Muscle layer of colon (tissue), 2 donors: ENCODE data around the gene ME3.
"Not testable (repeated sequence)": the region's sequence is repeated elsewhere in the genome, so short reads cannot be mapped to it uniquely, and the experiment has no call there.

Source experiments
- H3K27ac ChIP-seq: one replicate; pipeline ENCODE4 v1.7.0; 2013; ENCODE audit warnings: low read depth, mild to moderate bottlenecking, low read length, moderate library complexity
- H3K27me3 ChIP-seq, 2 donors: one replicate each; pipeline ENCODE4 v1.7.0; 2013; ENCODE audit warnings: low read length in 2 of 2, mild to moderate bottlenecking in 2 of 2; ENCODE audit not compliant: insufficient read depth in 2 of 2, control insufficient read depth in 1 of 2
- H3K36me3 ChIP-seq: one replicate; pipeline ENCODE4 v1.7.0; 2013; ENCODE audit warnings: mild to moderate bottlenecking, low read length; ENCODE audit not compliant: insufficient read depth
- H3K4me1 ChIP-seq: one replicate; pipeline ENCODE4 v1.7.0; 2013; ENCODE audit warnings: mild to moderate bottlenecking, low read length; ENCODE audit not compliant: insufficient read depth
- H3K4me3 ChIP-seq, 2 donors: one replicate each; pipeline ENCODE4 v1.7.0; 2013; ENCODE audit warnings: low read length in 2 of 2, low read depth in 1 of 2, mild to moderate bottlenecking in 1 of 2, moderate library complexity in 1 of 2
- H3K9ac ChIP-seq: one replicate; pipeline ENCODE4 v1.7.0; 2013; ENCODE audit warnings: low read length
- H3K9me3 ChIP-seq: one replicate; pipeline ENCODE4 v1.7.0; 2013; ENCODE audit warnings: mild to moderate bottlenecking, low read length
- donor health status: abdominal sarcoma.
- donor health status: Adenocarcinoma of cecum.

The ME3 gene

DNA sequence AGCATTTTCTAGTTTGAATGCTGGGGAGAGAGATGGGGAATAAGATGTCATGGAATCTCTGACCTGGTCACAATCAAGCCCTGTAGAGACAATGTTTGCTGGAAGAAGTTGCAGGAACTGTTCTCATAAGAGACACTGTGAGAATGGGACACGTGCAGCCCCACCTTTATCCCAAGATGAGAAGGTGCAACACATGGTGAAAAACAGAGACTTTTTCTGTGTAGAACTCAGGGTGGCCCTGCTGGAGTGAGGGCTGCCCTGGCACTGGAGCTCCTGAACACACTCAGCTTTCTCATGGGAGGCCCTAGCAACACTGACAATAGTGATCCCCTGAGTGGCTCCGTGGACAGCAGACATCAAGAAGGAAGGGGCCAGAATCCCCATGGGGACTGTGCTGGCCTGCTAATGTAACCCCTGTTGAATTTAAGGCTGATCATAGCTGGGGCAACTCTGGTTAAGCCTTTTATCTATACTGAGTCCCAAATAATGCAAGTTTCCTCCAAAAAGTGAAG lies 106.6 kb downstream of the ME3 start:
- Histone ChIP-seq H3K4me1 (peaks cover 12% of the 10 kb centered on the region), H3K27ac (no peak overlapping the region), H3K9me3 (no peaks in the 10 kb centered on the region), H3K27me3 (no peaks in the 10 kb centered on the region), H3K4me3 (no peak overlapping the region), H3K36me3 (no peaks in the 10 kb centered on the region), H3K9ac (no peak overlapping the region)

DNA sequence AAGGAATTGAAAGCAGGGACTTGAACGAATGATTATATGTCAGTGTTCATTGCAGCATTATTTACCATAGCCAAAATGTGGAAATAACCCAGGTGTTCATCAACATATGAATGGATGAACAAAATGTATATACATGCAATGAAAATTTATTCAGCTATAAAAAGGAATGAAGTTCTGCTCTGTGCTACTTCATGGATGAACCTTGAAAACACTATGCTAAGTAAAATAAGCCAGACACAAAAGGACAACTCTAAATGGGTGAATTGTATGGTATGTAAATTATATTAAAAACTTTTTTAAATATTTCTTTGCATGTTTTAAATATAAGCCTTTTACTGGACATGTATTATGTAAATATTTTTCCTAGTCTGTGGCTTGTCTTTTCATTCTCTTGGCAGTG lies 107.0 kb downstream of the ME3 start:
- Histone ChIP-seq H3K36me3 (no peaks in the 10 kb centered on the region), H3K27me3 (no peaks in the 10 kb centered on the region), H3K4me1 (peaks cover 12% of the 10 kb centered on the region), H3K4me3 (no peak overlapping the region), H3K9me3 (no peaks in the 10 kb centered on the region), H3K9ac (no peak overlapping the region), H3K27ac (no peak overlapping the region)

DNA sequence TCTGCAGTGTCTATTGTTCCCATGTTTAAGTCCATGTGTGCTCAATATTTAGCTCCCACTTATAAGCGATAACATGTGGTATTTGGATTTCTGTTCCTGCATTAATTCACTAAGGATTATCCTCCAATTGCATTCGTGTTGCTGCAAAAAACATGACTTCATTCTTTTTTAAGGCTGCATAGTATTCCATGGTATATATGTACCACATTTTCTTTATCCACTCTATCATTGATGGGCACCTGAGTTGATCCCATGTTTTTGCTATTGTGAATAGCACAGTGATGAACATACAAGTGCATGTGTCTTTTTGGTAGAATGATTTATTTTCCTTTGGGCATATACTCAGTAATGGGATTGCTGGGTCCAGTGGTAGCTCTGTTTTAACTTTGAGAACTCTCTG lies 109.6 kb downstream of the ME3 start:
- H3K9ac ChIP-seq, H3K27me3 ChIP-seq, H3K27ac ChIP-seq, H3K4me3 ChIP-seq, H3K9me3 ChIP-seq, H3K36me3 ChIP-seq: not testable (repeated sequence)
- H3K4me1 ChIP-seq, result peaks cover 22% of the 10 kb centered on the region

DNA sequence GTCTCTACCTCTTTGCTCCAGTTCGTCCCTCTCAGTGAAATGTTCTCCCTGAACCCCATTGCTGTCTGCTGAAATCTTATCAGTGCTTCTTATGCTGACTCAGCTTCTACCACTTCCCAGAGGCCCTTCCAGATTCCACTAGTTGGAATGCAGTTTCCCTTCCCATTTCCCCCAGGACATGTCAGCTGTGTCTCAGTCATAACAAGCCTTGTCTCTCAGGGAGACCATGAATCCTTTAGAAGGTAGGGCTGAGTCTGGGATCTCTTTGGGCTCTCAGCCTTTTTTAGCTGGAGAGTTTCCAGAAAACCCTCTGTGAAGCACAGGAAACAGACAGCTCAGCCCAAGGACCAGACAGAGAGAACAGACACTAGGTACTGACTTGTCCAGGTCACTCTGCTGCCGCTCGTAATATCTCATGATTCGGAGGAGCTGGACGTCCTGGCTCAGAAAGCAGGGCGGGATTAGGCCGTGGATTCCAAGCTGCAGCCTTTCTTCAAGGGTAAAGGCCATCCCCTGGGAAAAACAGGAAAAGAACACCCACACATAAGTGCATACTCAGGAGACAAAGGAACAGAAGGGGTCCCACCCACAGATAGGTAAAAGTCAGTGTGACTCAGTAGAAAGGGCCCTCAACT lies 113.0 kb downstream of the ME3 start:
- H3K4me1 ChIP-seq, result peaks cover 9% of the 10 kb centered on the region
- H3K9me3 ChIP-seq, result no peaks in the 10 kb centered on the region
- H3K36me3 ChIP-seq, result no peaks in the 10 kb centered on the region
- no peaks in the 10 kb centered on the region for H3K27me3 ChIP-seq
- no peak overlapping the region for H3K9ac ChIP-seq
- H3K27ac ChIP-seq, result no peak overlapping the region
- no peak overlapping the region for H3K4me3 ChIP-seq

DNA sequence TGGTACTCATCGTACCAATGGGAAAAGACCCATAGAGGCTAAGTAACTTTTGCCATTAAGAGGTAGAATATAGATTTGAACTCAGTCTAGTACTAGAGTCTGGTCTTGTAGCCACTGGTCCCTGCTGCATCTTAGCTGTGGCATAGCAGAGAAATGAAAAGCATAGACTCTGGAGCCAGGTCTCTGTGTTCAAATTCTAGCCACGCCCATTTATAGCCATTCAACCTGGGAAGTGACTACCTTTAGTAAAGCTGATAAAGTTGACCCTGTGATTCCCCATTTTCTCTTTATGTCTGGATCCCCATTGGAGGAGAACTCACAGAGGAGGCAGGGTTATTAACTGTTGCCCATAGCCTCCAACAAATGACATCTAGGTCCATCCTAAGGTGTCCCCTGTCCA lies 113.6 kb downstream of the ME3 start:
- Histone ChIP-seq H3K27me3 (no peaks in the 10 kb centered on the region), H3K36me3 (no peaks in the 10 kb centered on the region), H3K4me3 (no peak overlapping the region), H3K9me3 (no peaks in the 10 kb centered on the region), H3K4me1 (peaks cover 9% of the 10 kb centered on the region), H3K9ac (no peak overlapping the region), H3K27ac (no peak overlapping the region)

DNA sequence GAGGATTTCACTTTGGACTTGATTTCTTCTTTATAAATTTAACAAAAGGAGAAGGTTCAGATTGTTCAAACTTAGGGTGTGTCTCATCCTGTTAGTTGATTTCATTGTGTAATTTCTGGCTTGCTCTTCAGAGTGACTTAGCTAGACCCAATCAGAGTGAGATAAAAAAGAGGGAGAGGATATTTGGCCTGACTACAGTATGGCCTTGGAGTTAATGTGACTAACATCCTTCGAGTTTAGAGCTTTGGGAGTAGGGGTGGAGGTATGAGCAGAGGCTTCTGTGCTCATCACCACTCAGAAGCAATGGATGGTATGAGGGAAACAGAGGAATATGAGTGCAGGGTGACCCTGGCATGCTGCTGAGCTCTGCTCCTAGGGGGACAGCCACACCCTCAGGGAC lies 114.2 kb downstream of the ME3 start:
- Histone ChIP-seq H3K27me3 (no peaks in the 10 kb centered on the region), H3K36me3 (no peaks in the 10 kb centered on the region), H3K4me1 (peaks cover 9% of the 10 kb centered on the region), H3K9ac (no peak overlapping the region), H3K27ac (no peak overlapping the region), H3K4me3 (no peak overlapping the region), H3K9me3 (no peaks in the 10 kb centered on the region)

DNA sequence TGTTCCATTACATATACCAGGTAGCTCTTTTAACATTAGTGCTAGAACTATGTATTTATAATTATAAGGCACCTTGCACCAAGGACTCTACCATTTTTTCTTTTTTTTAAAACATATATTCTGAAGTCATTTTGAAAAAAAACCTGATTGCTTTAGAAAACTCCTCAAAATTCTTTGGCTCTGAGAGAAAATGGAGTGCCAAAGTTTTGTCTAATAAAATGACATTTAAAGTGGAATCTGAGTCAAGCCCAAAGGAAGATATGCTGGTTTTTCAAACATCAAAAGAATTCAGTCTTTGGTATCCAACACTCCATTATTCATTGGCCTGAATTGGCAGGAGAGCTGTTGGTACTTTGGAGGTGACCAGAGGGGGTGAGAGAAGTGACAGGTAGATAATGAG lies 116.5 kb downstream of the ME3 start:
- no peaks in the 10 kb centered on the region for H3K9me3 ChIP-seq
- H3K4me1 ChIP-seq, result peaks cover 23% of the 10 kb centered on the region
- no peaks in the 10 kb centered on the region for H3K36me3 ChIP-seq
- H3K4me3 ChIP-seq, result no peak overlapping the region
- no peak overlapping the region for H3K9ac ChIP-seq
- no peaks in the 10 kb centered on the region for H3K27me3 ChIP-seq
- no peak overlapping the region for H3K27ac ChIP-seq

DNA sequence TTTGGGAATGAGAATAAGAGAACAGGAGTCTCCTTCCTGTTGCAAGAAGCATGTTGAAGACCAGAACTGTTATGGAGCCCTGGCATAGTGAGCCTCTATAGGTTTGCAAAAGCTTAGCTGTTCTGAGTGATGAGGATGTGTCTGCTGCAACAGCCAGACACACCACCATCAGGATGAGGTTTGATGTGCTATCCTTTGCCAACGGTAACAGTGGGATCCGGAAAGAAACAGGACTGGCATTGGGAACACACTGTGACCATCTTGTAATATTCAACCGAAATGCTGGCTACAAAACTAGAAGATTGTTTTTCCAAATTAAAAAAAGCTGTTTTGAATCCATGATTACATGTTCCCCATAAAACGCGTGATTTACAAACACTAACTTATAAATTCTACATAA lies 117.0 kb downstream of the ME3 start:
- Histone ChIP-seq H3K9ac (no peak overlapping the region), H3K9me3 (no peaks in the 10 kb centered on the region), H3K27me3 (no peaks in the 10 kb centered on the region), H3K4me1 (peaks cover 25% of the 10 kb centered on the region), H3K27ac (no peak overlapping the region), H3K4me3 (no peak overlapping the region), H3K36me3 (no peaks in the 10 kb centered on the region)

DNA sequence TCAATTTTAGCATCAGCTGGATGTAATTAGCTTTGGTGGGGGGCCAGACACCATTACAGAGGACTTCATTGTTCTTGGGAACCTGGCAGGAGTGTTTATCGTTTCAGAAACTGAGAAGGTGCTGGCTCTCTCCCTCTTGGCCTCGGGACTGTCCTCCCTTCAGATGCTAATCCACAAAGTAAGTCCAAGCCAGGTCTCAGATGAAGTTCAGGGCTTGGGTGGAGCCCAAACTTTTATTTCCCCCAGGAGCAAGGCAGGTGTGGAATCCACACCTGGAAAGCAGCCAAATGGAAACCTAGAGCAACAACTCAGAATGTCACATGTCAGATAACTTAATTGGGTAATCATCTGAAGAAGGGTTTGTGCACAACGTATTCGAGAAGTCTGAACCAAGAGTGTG lies 119.2 kb downstream of the ME3 start:
- Histone ChIP-seq H3K4me3 (no peak overlapping the region), H3K27me3 (no peaks in the 10 kb centered on the region), H3K27ac (no peak overlapping the region), H3K9ac (no peak overlapping the region), H3K9me3 (no peaks in the 10 kb centered on the region), H3K4me1 (peaks cover 25% of the 10 kb centered on the region), H3K36me3 (no peaks in the 10 kb centered on the region)

DNA sequence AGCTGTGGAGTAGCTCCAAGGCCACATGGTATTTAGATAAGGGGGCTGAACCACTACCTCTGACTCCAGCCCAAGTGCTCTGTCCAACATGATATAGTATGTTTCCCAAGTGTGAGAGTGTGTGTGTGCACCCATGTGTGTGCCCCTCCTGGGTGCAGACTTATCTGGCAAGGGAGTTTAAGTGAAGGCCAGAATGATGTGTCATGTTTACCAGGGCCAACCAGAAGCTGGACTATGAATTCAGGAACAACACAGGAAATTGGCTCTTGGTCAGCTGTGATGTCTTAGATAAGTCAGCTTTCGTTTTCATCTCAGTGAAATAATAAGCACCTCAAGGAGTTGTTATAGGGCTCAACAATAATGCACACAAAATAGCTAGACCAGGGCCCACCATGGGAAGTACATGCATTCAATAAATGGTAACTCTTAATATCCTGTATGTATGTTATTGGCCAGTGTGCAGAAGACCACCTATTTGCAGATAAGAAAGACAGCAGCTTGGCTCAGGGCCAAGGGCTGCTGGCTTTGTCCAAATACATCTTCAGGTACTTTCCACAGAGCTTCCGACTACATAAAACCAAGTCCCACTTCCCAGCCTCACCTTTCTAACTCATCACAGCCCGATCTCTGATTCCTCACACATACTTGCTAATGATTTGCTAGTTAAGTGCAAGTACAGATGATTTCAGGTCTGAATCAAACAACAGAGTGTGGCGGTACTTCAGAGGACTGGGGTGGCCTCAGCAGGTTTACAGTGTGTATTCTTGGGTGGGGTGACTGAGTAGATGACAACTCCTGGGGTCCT lies 120.9 kb downstream of the ME3 start:
- Histone ChIP-seq H3K4me3 (no peak overlapping the region), H3K9ac (no peak overlapping the region), H3K36me3 (no peaks in the 10 kb centered on the region), H3K27me3 (no peaks in the 10 kb centered on the region), H3K9me3 (no peaks in the 10 kb centered on the region), H3K27ac (no peak overlapping the region), H3K4me1 (peaks cover 32% of the 10 kb centered on the region)

DNA sequence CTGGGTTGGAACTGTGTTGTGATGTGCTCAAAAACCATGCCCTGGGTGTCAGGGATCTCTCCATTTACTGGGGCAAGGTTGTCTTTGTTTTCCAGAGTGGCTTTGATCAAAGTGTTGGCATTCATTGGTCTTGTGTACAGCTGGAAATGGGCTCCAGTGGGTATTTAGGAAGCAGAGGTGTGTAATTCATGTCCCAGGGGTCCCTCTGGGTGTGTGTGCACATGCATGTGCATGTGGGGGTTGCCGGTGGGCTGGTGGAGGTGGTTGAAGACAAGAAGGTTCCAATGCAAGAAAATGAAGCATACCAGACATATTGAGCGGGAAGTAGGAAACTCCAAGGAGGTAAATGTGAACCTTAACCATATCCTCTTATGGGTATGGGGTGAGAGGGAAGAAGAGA lies 121.7 kb downstream of the ME3 start:
- Histone ChIP-seq H3K9me3 (no peaks in the 10 kb centered on the region), H3K27ac (no peak overlapping the region), H3K9ac (no peak overlapping the region), H3K4me3 (no peak overlapping the region), H3K36me3 (no peaks in the 10 kb centered on the region), H3K4me1 (peaks cover 32% of the 10 kb centered on the region), H3K27me3 (no peaks in the 10 kb centered on the region)
